B cell (primary cell): Measurements from ENCODE around the gene DNAH10. TPM values are rescaled to one million over a fixed set of nuclear protein-coding genes. Genes with fewer than 3 reads are reported as not detected.

Experiments
- ATAC-seq: fragments of 200-7000 bp; cut with Tn5 transposase; one replicate; pipeline ENCODE4 v1.10.0; 2021; ENCODE audit warnings: low read depth, mild to moderate bottlenecking, moderate number of reproducible peaks, moderate library complexity
- CTCF ChIA-PET: fragments of 350-600 bp; sonication (Branson Sonifier 250); formaldehyde crosslinking; loops from one replicate; lab custom pipeline; 2021; ENCODE audit warnings: antibody characterized with exemption, inconsistent platforms; lab: Charles Lee
- POLR2A ChIA-PET: fragments of 350-600 bp; sonication (Branson Sonifier 250); formaldehyde crosslinking; loops from one replicate; lab custom pipeline; 2021; ENCODE audit warnings: antibody characterized with exemption; lab: Charles Lee
- DNase-seq: peaks from one replicate; pipeline ENCODE4 v3.0.0; 2013
- H2AFZ ChIP-seq: 2 replicates; pipeline ENCODE4 v1.6.1; 2012; ENCODE audit warnings: mild to moderate bottlenecking, low read depth, low read length; ENCODE audit not compliant: insufficient read depth, poor library complexity, severe bottlenecking
- H3K27ac ChIP-seq, 2 donors: 1 replicate in 1 of 2; 2 replicates in 1 of 2; pipeline ENCODE4 v1.5.1; 2012 to 2013; ENCODE audit warnings: low read length in 2 of 2, mild to moderate bottlenecking in 2 of 2, moderate library complexity in 1 of 2
- H3K27me3 ChIP-seq, 4 experiments: fragments of 200-600 bp in 1 of 4; sonication (generic) in 1 of 4; replicated peaks in 1 of 4; 1 replicate in 2 of 4; 2 replicates in 2 of 4; pipeline versions ENCODE4 v1.6.1 to v1.7.0; 2013 to 2016; ENCODE audit warnings: low read length in 3 of 4, mild to moderate bottlenecking in 2 of 4, mixed read lengths in 1 of 4, moderate library complexity in 1 of 4; ENCODE audit not compliant: insufficient read depth in 4 of 4, control insufficient read depth in 3 of 4; ENCODE audit errors: control extremely low read depth in 1 of 4
- H3K36me3 ChIP-seq, 2 experiments: replicated peaks in 1 of 2; 1 replicate in 1 of 2; 2 replicates in 1 of 2; pipeline versions ENCODE4 v1.6.1 to v1.7.1; 2013; ENCODE audit warnings: low read length in 1 of 2; ENCODE audit not compliant: insufficient read depth in 2 of 2, control insufficient read depth in 1 of 2; ENCODE audit errors: control extremely low read depth in 1 of 2, extremely low read depth in 1 of 2
- H3K4me1 ChIP-seq, 2 donors: fragments of 200-600 bp in 1 of 2; sonication (generic) in 1 of 2; 1 replicate in 1 of 2; 2 replicates in 1 of 2; pipeline versions ENCODE4 v1.5.1 to v1.6.1; 2013 to 2017; ENCODE audit warnings: low read length in 2 of 2; ENCODE audit not compliant: control insufficient read depth in 2 of 2, insufficient read depth in 2 of 2
- H3K4me2 ChIP-seq: replicated peaks from 2 replicates; pipeline ENCODE3; 2012; ENCODE audit warnings: mild to moderate bottlenecking, low read depth, low read length; ENCODE audit not compliant: poor library complexity, severe bottlenecking
- H3K4me3 ChIP-seq, 5 experiments: fragments of 200-600 bp in 1 of 5; sonication (generic) in 1 of 5; 1 replicate in 3 of 5; 2 replicates in 2 of 5; pipeline versions ENCODE4 v1.5.1 to v1.7.0; 2011 to 2016; ENCODE audit warnings: low read length in 4 of 5, mild to moderate bottlenecking in 4 of 5, low read depth in 2 of 5, control low read depth in 1 of 5, moderate library complexity in 1 of 5; ENCODE audit not compliant: insufficient read depth in 1 of 5; ENCODE audit errors: control extremely low read depth in 1 of 5, extremely low read depth in 1 of 5
- H3K79me2 ChIP-seq: fragments of 200-600 bp; sonication (generic); one replicate; pipeline ENCODE4 v1.6.0; 2016; ENCODE audit warnings: low read length; ENCODE audit not compliant: control insufficient read depth, insufficient read depth
- H3K9ac ChIP-seq: fragments of 200-600 bp; sonication (generic); 2 replicates; pipeline ENCODE4 v1.6.1; 2017; ENCODE audit warnings: mild to moderate bottlenecking, low read length, moderate library complexity
- H3K9me3 ChIP-seq, 3 donors: one replicate each; pipeline versions ENCODE4 v1.6.1 to v1.7.1; 2013; ENCODE audit warnings: low read length in 2 of 3; ENCODE audit not compliant: control insufficient read depth in 2 of 3, insufficient read depth in 1 of 3; ENCODE audit errors: control extremely low read depth in 1 of 3
- H4K20me1 ChIP-seq: 2 replicates; pipeline ENCODE4 v1.6.0; 2012; ENCODE audit warnings: mild to moderate bottlenecking, low read length; ENCODE audit not compliant: insufficient read depth, control insufficient read depth, poor library complexity, severe bottlenecking
- H3K27ac Mint-ChIP-seq: one replicate; pipeline ENCODE4 v1.8.0; 2021; ENCODE audit warnings: mixed read lengths
- H3K27me3 Mint-ChIP-seq: one replicate; pipeline ENCODE4 v1.8.0; 2021; ENCODE audit warnings: mixed read lengths
- H3K4me1 Mint-ChIP-seq: one replicate; pipeline ENCODE4 v1.8.0; 2021; ENCODE audit warnings: mixed read lengths
- H3K4me3 Mint-ChIP-seq: one replicate; pipeline ENCODE4 v1.8.0; 2021; ENCODE audit warnings: mixed read lengths
- H3K9me3 Mint-ChIP-seq: one replicate; pipeline ENCODE4 v1.8.0; 2022; ENCODE audit warnings: mixed read lengths; ENCODE audit not compliant: insufficient read depth
- CTCF ChIP-seq: fragments of 200-600 bp; IDR thresholded peaks from one replicate; pipeline ENCODE4 v1.8.0; 2022; ENCODE audit warnings: antibody characterized with exemption, mild to moderate bottlenecking
- EZH2 ChIP-seq: IDR thresholded peaks from 2 replicates; pipeline ENCODE4 v1.6.1; 2012; ENCODE audit warnings: borderline replicate concordance, low read depth, mild to moderate bottlenecking, moderate library complexity, low read length; ENCODE audit not compliant: insufficient read depth, poor library complexity, severe bottlenecking
- WGBS: methylation state at CpG from one replicate; pipeline ENCODE4 v1.1.5; 2013; ENCODE audit warnings: missing lambda C conversion rate; ENCODE audit not compliant: insufficient coverage; 5-methylcytosine and 5-hydroxymethylcytosine counted together
- intact Hi-C: fragments of 100-400 bp; cut with micrococcal nuclease; formaldehyde crosslinking; loops from one replicate; pipeline ENCODE4 v1.10.0; 2022
- polyA plus RNA-seq: library from polyadenylated mRNA; depleted of rRNA; stranded (reverse); fragments of >200 nt; gene quantifications from 2 replicates; pipeline ENCODE4 v1.2.3, GENCODE V29; 2012
- total RNA-seq, 2 donors: library from RNA; stranded (reverse); fragments of 120-200 nt in 1 of 2; gene quantifications; 1 replicate in 1 of 2; 2 replicates in 1 of 2; pipeline versions ENCODE4 v1.2.3 to v1.2.4, GENCODE V29; 2013 to 2022

Gene DNAH10
- total and polyA plus RNA-seq, 2 donors (not counting 1 experiment from before 2014, with no cell fraction given), result 0.24 to 0.99 TPM

- no peaks in the 10 kb centered on the region for H3K27me3 ChIP-seq
- H3K36me3 ChIP-seq, result no peaks in the 10 kb centered on the region
- no peaks in the 10 kb centered on the region for H3K79me2 ChIP-seq
- no peak overlapping the region for H3K4me2 ChIP-seq
- no peak overlapping the region for H3K9ac ChIP-seq
- H3K9me3 ChIP-seq, result peaks cover 0 to 4% (median 0%) of the 10 kb centered on the region in 3 donors
- no peak for TF ChIP-seq CTCF
- no peak for TF ChIP-seq EZH2
- Mint-ChIP-seq H3K4me3 (no peak overlapping the region), H3K9me3 (no peaks in the 10 kb centered on the region), H3K27ac (no peak overlapping the region), H3K27me3 (peaks cover 4% of the 10 kb centered on the region), H3K4me1 (no peaks in the 10 kb centered on the region)
- no peak overlapping the region for H3K27ac ChIP-seq
- intact Hi-C loops, result no loop called here
- no peak for ATAC-seq
- no peak for DNase-seq
- no peak overlapping the region for H2AFZ ChIP-seq
- no peaks in the 10 kb centered on the region for H3K4me1 ChIP-seq
- no peak overlapping the region for H3K4me3 ChIP-seq
- no peaks in the 10 kb centered on the region for H4K20me1 ChIP-seq
- ChIA-PET CTCF (no interaction called here), POLR2A (no interaction called here)
- WGBS, result 91% methylated on average over 9 of the region's 9 CpGs
Measured at GRCh38 chr12:123893276-123893675, 131.2 kb downstream of the DNAH10 start.

DNA sequence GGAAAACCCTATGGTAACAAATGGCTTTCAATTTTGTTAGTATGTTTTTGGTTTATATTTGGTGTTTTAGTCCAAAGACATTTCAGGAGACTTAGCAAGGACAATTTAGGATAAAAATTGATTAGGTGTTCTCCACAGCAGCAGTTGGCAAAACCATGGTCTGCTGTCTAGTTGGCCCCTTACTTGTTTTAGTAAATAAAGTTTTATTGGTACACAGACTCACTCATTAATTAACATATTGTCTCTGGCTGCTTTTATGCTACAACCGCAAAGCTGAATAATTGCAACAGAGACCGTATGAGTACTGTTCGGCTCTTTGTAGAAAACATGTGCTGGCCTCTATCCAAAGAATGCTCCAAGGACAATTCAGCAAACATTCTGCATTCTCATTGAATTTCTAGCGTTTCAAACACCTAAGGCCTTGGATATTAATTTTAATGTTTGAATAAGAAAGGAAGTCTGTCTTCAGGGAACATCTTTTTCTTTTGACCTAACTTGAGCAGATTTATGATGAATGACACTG lies 132.8 kb downstream of the DNAH10 start:
- TF ChIP-seq EZH2 (no peak), CTCF (no peak)
- Histone ChIP-seq H3K4me2 (no peak overlapping the region), H4K20me1 (no peaks in the 10 kb centered on the region), H3K36me3 (no peaks in the 10 kb centered on the region), H3K9me3 (peaks cover 0 to 4% (median 0%) of the 10 kb centered on the region in 3 donors), H3K27ac (no peak overlapping the region), H3K4me3 (no peak overlapping the region), H3K79me2 (no peaks in the 10 kb centered on the region), H2AFZ (no peak overlapping the region), H3K27me3 (no peaks in the 10 kb centered on the region), H3K4me1 (no peaks in the 10 kb centered on the region), H3K9ac (no peak overlapping the region)
- ChIA-PET POLR2A (no interaction called here), CTCF (no interaction called here)
- ATAC-seq (no peak), DNase-seq (no peak)
- intact Hi-C loops, result no loop called here
- 96% methylated on average over 3 of the region's 4 CpGs for WGBS
- Mint-ChIP-seq H3K9me3 (no peaks in the 10 kb centered on the region), H3K4me3 (no peak overlapping the region), H3K27ac (no peak overlapping the region), H3K27me3 (peaks cover 8% of the 10 kb centered on the region), H3K4me1 (no peaks in the 10 kb centered on the region)
